ENCODE data around the gene MAN1B1.

MAN1B1 gene

GRCh38 chr9:137068539-137069507 is 18.0 kb upstream of the MAN1B1 start:
- DNase-seq (ENCODE audit: low read depth), result no peak

GRCh38 chr9:137069508-137070091 is 17.2 kb upstream of the MAN1B1 start:
- DNase-seq (ENCODE audit: low read depth), result no peak

GRCh38 chr9:137070201-137070905 is 16.4 kb upstream of the MAN1B1 start, which contains the start of gene SAPCD2:
TSS of gene SAPCD2 (minus strand) at chr9:137070557. CDS start at chr9:137070460, 97 bp downstream.
- DNase-seq (ENCODE audit: low read depth), result peak; percentile 84

DNA sequence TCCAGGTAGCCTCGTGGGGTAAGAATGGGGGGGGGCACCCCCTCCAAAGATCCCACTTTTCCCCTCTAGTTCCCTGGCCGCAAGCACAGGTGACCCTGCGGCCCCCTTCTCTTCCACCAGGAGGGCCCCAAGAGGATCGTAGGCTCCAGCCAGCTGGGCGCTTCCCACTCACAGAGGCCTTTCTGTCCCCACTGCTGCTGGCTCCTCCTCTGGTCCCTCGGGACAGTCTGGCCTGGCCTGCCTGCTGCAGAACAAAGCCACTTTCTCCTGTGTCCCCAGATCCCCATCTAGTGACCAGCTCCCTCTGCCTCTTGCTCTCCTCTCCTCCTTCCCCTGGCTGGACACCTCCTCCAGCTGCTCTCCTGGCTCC is 15.9 kb upstream of the MAN1B1 start:
- no peak for DNase-seq (ENCODE audit: low read depth)

GRCh38 chr9:137071282-137071681 is 15.5 kb upstream of the MAN1B1 start:
- no peak for DNase-seq (ENCODE audit: low read depth)

GRCh38 chr9:137073992-137074399 is 12.8 kb upstream of the MAN1B1 start:
- no peak for DNase-seq (ENCODE audit: low read depth)

DNA sequence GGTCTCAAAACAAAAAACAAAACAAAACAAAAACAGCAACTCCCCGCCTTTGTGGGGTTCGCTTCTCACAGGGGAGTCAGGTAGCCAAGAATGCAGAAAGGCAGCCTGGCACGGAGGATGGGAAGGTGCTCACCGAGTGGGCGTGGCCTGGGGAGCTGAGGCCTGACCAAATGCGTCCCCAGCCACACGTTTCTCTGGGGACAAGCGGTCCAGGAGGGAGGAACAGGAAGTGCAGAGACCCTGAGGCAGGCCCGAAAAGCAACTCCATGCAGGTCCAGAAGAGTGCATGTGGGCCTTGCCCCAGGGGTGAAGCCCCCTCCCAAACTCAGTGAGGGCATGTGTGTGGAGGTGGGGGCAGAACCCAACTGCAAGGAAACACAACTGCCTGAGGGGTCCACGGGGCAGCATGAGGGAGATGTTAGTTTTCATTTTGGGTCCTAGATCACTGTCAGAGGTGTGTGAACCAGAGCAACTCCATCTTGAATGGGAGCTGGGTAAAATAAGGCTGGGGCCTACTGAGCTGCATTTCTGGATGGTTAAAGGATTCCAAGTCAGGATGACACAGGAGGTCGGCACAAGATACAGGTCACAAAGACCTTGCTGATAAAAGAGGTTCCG is 12.0 kb upstream of the MAN1B1 start:
- no peak for DNase-seq (ENCODE audit: low read depth)

- no peak for DNase-seq (ENCODE audit: low read depth)
Measured at GRCh38 chr9:137075275-137075775, 11.5 kb upstream of the MAN1B1 start.

DNA sequence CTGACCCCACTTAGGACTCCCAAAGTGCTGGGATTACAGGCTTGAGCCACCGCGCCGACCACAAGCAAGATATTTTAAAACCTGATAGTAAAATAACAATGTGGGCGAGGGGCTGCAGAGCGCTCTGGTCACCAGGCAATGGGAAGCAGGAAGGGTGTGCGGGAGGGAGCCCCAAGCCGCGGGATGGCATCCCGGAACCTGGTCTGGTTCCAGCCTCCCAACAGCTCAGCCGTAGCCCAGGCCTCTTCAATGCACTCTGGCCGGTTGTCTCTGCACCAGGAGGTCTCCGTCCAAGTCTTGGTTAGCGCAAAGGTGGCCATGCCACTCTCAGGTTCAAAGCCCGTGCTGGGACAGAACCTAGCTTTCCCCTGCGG is 10.2 kb upstream of the MAN1B1 start:
- DNase-seq (ENCODE audit: low read depth), result no peak

DNA sequence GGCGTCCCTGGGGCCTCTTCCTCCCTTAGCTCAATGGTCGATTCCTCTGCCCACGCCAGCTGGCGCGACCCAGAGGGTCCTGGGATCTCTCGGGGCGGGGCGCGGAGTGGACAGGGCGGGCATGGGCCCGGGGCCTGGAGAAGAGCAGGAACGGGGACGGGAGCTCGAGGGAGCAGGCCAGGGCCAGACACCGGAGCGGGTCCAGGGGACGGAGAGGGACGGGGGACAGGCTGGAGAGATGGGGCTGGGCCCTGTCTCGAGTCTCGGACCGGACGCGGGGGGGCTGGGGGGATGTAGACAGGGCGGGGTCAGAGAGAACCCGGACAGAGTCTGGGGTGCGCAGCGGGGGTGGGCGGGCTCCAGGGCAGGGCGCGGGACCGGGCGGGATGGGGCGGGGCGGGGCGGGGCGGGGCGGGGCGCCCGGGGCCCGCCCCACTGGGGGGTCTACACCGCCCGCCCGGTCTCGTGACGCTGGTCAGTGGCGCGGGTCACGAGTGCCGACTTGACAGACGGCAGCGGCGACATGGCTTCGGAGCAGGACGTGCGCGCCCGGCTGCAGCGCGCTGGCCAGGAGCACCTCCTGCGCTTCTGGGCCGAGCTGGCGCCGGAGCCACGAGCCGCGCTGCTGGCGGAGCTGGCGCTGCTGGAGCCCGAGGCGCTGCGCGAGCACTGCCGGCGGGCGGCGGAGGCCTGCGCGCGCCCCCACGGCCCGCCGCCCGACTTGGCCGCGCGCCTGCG is 9.6 kb upstream of the MAN1B1 start, which contains the start of gene UAP1L1:
TSS of gene UAP1L1 (plus strand) at position 508 of the 738 bp plus-strand sequence. CDS start at position 524, 16 bp downstream.
- DNase-seq (ENCODE audit: low read depth), result peak; percentile 79

DNA sequence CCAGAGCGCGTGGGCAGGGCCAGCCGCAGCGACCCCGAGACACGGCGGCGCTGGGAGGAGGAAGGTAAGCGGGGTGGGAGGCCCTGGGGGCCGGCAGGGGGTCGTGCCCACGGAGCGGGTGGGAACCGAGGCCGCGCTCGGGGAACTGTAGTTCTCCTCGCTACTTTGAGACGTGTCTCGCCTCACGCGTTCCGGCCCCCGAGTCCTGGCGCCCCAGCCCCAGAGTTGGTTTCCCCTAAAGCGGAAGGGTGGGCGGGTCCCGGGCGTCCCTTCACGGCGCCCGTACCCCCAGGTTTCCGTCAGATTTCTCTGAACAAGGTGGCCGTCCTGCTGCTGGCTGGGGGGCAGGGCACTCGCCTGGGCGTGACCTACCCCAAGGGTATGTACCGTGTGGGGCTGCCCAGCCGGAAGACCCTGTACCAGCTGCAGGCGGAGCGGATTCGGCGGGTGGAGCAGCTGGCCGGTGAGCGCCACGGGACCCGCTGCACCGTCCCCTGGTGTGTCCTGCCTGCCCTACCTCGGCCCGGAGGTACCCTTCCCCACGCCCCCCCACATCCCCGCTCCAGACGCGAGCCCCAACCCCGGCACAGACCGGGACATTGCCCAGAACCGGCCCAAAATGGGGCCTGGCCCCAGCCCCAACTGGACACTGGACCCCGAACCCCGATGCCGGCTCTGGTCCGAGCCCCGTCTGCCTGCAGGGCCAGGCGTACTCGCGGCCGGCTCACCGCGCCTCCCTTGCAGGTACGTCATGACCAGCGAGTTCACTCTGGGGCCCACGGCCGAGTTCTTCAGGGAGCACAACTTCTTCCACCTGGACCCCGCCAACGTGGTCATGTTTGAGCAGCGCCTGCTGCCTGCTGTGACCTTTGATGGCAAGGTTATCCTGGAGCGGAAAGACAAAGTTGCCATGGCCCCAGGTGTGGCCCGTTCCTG is 8.8 kb upstream of the MAN1B1 start:
- DNase-seq (ENCODE audit: low read depth), result peak; percentile 59

- no peak for DNase-seq (ENCODE audit: low read depth)
Measured at GRCh38 chr9:137078701-137079400, 7.9 kb upstream of the MAN1B1 start.

DNA sequence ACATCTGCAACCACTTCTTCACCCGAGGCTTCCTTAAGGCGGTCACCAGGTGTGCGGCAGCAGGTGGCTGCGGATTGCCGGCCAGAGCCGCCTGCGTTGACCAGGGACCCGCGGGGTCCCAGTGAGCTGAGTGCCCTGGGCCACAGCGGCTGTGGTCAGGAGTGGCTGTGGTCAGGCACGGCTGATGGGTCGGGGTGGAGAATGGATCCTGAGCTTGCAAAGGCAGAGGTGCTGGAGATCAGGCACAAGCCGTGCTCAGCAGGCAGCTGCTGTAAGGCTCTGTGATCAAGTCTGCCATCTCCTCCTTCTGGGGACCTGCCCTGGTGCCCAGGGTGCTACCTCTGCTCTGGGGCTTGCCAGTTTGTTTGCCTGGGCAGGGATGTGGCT is 7.4 kb upstream of the MAN1B1 start:
- no peak for DNase-seq (ENCODE audit: low read depth)

GRCh38 chr9:137080260-137081122 is 6.3 kb upstream of the MAN1B1 start:
- DNase-seq (ENCODE audit: low read depth), result no peak

- DNase-seq (ENCODE audit: low read depth), result no peak
Measured at GRCh38 chr9:137082222-137082924, 4.4 kb upstream of the MAN1B1 start.

DNA sequence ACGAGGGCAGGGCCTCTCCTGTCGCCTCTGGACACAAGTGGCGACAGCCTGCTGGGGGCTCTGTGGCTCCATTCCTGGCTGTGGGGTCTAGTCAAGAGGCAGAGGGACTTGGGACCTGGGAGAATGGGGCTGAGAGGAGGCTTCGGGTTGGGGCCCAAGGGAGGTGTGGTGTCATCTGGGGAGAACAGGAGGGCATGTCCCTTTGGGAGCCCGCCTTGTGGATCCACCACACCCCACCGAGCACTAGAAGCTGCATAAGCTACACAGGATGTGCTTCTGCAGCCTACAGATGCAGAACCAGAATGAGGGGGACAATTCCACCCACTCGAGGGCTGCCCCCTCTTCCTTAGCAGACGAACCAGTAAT is 3.9 kb upstream of the MAN1B1 start:
- no peak for DNase-seq (ENCODE audit: low read depth)

DNA sequence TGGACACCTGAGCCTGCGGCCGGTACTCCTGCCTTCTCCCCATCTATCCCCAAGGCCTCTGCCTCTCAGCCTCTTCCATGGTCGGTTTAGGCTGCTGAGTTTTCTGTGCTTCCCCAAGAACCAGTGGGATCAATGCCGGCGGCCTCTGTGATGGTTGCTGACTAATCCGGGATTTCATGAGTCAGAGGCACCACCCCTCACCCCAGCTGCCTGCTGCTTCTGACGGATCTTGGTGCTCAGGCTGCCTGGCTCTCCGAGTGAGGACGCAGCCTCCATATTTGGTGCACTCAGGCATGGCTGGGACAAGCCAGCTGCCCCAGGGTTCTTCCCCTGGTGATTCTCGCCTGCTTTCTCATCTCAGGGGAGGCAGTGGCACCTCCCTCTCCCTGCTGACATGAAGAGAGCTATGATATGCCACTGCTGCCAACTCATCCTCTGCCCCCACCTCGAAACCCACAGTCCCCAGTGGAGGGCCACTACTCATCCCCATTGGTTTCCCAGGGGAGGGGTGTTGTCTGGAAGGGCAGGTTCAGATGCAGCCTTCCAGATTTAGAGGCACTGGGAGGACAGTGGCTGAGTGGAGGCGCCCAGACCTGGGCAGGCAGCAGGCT is 3.3 kb upstream of the MAN1B1 start:
- no peak for DNase-seq (ENCODE audit: low read depth)

DNA sequence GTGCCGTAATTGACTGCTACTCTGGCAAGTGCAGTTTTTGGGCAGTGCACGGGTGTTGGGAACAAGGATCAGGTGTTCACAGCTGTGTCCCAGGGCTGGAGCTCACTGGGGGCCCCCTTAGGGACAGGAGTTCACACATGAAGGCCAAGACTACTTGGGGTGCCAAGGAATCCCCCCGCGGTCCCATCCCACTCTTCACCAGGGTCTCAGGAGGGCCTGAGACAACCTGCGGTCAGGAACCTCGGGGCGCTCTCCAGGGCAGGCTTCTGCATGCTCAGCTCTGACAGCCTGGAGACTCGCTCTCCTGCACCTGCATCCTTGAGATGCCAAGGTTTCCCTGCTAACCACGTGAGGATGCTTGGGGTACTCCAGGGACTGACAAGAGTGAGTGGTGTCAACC is 2.3 kb upstream of the MAN1B1 start:
- no peak for DNase-seq (ENCODE audit: low read depth)

Data from CMK (cell line).